SU-DHL-6 (cell line): ENCODE data around the gene VWA8.

Source experiments
- H2AFZ ChIP-seq: fragments of 200-600 bp; sonication (generic); 2 replicates; pipeline ENCODE4 v1.6.1; 2014; ENCODE audit warnings: low read depth, mild to moderate bottlenecking, moderate library complexity, mixed read lengths, antibody characterized with exemption, low read length; ENCODE audit not compliant: severe bottlenecking
- H3F3A ChIP-seq: fragments of 200-600 bp; shearing (Covaris generic); 2 replicates; pipeline ENCODE4 v1.6.0; 2016; ENCODE audit warnings: antibody characterized with exemption, mild to moderate bottlenecking; ENCODE audit not compliant: insufficient read depth
- H3K27ac ChIP-seq: fragments of 200-600 bp; sonication (generic); 2 replicates; pipeline ENCODE4 v1.5.1; 2016; ENCODE audit warnings: low read depth, mild to moderate bottlenecking, low read length, moderate library complexity, mixed read lengths
- H3K27me3 ChIP-seq: fragments of 200-600 bp; sonication (generic), shearing (Covaris generic); 2 replicates; pipeline ENCODE4 v1.6.0; 2014; ENCODE audit warnings: mild to moderate bottlenecking, low read length
- H3K36me3 ChIP-seq: fragments of 200-600 bp; sonication (generic); 2 replicates; pipeline ENCODE4 v1.6.1; 2014; ENCODE audit warnings: mild to moderate bottlenecking, low read length, mixed read lengths
- H3K4me2 ChIP-seq: fragments of 300-600, 200-600 bp; shearing (Covaris generic), sonication (generic); 2 replicates; pipeline ENCODE4 v1.6.0; 2014; ENCODE audit warnings: low read length, low read depth, mild to moderate bottlenecking; ENCODE audit not compliant: poor library complexity, severe bottlenecking
- H3K4me3 ChIP-seq: fragments of 200-600 bp; sonication (generic); 2 replicates; pipeline ENCODE4 v1.5.1; 2014; ENCODE audit warnings: antibody characterized with exemption, low read length, mild to moderate bottlenecking, mixed read lengths; ENCODE audit not compliant: insufficient read depth, poor library complexity, severe bottlenecking
- H3K79me2 ChIP-seq: fragments of 200-600 bp; sonication (generic); 2 replicates; pipeline ENCODE4 v1.6.1; 2014; ENCODE audit warnings: mild to moderate bottlenecking, low read length, moderate library complexity; ENCODE audit not compliant: insufficient read depth
- H3K9ac ChIP-seq: fragments of 200-600 bp; sonication (generic); 2 replicates; pipeline ENCODE4 v1.7.0; 2014; ENCODE audit warnings: mild to moderate bottlenecking, low read length
- H3K9me2 ChIP-seq: fragments of 200-600 bp; sonication (generic); replicated peaks from 2 replicates; pipeline ENCODE4 v1.6.1; 2014; ENCODE audit warnings: low read length; ENCODE audit not compliant: insufficient read depth
- H3K9me3 ChIP-seq: fragments of 200-600 bp; sonication (generic); 2 replicates; pipeline ENCODE4 v1.6.1; 2014; ENCODE audit warnings: low read length, mixed read lengths; ENCODE audit not compliant: insufficient read depth
- H4K20me1 ChIP-seq: fragments of 200-600 bp; sonication (generic); 2 replicates; pipeline ENCODE4 v1.6.1; 2014; ENCODE audit warnings: low read depth, mild to moderate bottlenecking, antibody characterized with exemption, low read length, moderate library complexity, mixed read lengths
- CTCF ChIP-seq: fragments of 200-600 bp; sonication (generic); IDR thresholded peaks from one replicate; pipeline ENCODE4 v1.5.1; 2017; ENCODE audit warnings: antibody characterized with exemption, mild to moderate bottlenecking, low read length, moderate library complexity; ENCODE audit not compliant: insufficient read depth, poor library complexity, severe bottlenecking
- EZH2phosphoT487 ChIP-seq: fragments of 200-600 bp; sonication (generic), shearing (Covaris generic); conservative IDR thresholded peaks from 2 replicates; pipeline ENCODE4 v1.6.1; 2018; ENCODE audit warnings: mild to moderate bottlenecking, antibody characterized with exemption, low read length, moderate library complexity, mixed read lengths

VWA8 gene

GRCh38 chr13:41597348-41598041 is 363.4 kb downstream of the VWA8 start:
- Histone ChIP-seq H3K79me2 (no peaks in the 10 kb centered on the region), H3K9ac (no peak overlapping the region), H4K20me1 (no peaks in the 10 kb centered on the region), H3K9me2 (no peaks in the 10 kb centered on the region), H3K27me3 (no peaks in the 10 kb centered on the region), H3K27ac (no peak overlapping the region), H3K4me3 (no peak overlapping the region), H3K36me3 (no peaks in the 10 kb centered on the region), H2AFZ (no peak overlapping the region), H3K9me3 (no peaks in the 10 kb centered on the region), H3K4me2 (no peak overlapping the region), H3F3A (no peaks in the 10 kb centered on the region)
- TF ChIP-seq CTCF: no peak
- TF ChIP-seq EZH2phosphoT487: no peak

GRCh38 chr13:41596190-41596589 is 364.7 kb downstream of the VWA8 start:
- TF ChIP-seq EZH2phosphoT487: no peak
- peak; percentile 14 for TF ChIP-seq CTCF

DNA sequence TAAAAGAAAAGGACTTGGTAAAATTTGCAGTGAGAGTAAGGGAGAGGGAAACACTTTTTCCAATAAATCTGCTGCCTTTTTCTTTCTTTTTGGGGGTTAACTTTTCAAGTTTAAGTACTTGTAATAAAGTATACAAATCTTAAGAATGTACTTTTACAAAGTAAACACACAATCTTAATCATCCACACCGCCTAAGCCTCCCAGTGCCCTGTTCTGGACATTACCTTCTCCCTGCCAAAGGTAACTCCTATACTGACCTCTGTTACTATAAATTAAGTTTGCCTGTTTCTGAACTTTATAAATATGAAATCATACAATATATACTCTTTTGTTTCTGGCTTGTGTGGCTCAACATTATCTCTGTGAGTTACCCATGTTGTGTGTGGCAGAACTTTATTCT is 365.6 kb downstream of the VWA8 start:
- Histone ChIP-seq H3K36me3 (no peaks in the 10 kb centered on the region), H3F3A (peaks cover 8% of the 10 kb centered on the region; the same call in 1 of the 2 replicates), H3K27ac (no peak overlapping the region), H3K9me2 (no peaks in the 10 kb centered on the region), H3K79me2 (no peaks in the 10 kb centered on the region), H2AFZ (no peak overlapping the region), H3K27me3 (no peaks in the 10 kb centered on the region), H3K9me3 (no peaks in the 10 kb centered on the region), H3K9ac (no peak overlapping the region), H4K20me1 (no peaks in the 10 kb centered on the region), H3K4me2 (no peak overlapping the region), H3K4me3 (no peak overlapping the region)
- TF ChIP-seq EZH2phosphoT487 (no peak), CTCF (no peak)

More at GRCh38 chr13:41596190-41596589, 364.7 kb downstream of the VWA8 start:
- H3K9me3 ChIP-seq: no peaks in the 10 kb centered on the region
- no peaks in the 10 kb centered on the region for H3K79me2 ChIP-seq
- H3K27ac ChIP-seq: no peak overlapping the region
- no peaks in the 10 kb centered on the region for H3K9me2 ChIP-seq
- no peak overlapping the region for H3K4me2 ChIP-seq
- no peak overlapping the region for H2AFZ ChIP-seq
- H4K20me1 ChIP-seq: no peaks in the 10 kb centered on the region
- no peaks in the 10 kb centered on the region; the same call in 1 of the 2 replicates for H3F3A ChIP-seq
- H3K27me3 ChIP-seq: no peaks in the 10 kb centered on the region
- H3K36me3 ChIP-seq: no peaks in the 10 kb centered on the region
- no peak overlapping the region for H3K4me3 ChIP-seq
- no peak overlapping the region for H3K9ac ChIP-seq
